Activated CD4-positive, alpha-beta T cell treated with anti-CD3 and anti-CD28 coated beads, Interleukin-2, amount 50 U/mL, for 1 hour (primary cell): ENCODE results near the gene PARD3B.

Experiments
- DNase-seq: peaks from one replicate; pipeline ENCODE4 v3.0.0-alpha.2; 2020

Gene PARD3B

GRCh38 chr2:205545971-205546816 lies 1000.9 kb downstream of the PARD3B start:
- no peak for DNase-seq

- no peak for DNase-seq
Measured at GRCh38 chr2:205555566-205556230, 1010.4 kb downstream of the PARD3B start.

GRCh38 chr2:205556357-205556756 lies 1011.1 kb downstream of the PARD3B start:
- no peak for DNase-seq

DNA sequence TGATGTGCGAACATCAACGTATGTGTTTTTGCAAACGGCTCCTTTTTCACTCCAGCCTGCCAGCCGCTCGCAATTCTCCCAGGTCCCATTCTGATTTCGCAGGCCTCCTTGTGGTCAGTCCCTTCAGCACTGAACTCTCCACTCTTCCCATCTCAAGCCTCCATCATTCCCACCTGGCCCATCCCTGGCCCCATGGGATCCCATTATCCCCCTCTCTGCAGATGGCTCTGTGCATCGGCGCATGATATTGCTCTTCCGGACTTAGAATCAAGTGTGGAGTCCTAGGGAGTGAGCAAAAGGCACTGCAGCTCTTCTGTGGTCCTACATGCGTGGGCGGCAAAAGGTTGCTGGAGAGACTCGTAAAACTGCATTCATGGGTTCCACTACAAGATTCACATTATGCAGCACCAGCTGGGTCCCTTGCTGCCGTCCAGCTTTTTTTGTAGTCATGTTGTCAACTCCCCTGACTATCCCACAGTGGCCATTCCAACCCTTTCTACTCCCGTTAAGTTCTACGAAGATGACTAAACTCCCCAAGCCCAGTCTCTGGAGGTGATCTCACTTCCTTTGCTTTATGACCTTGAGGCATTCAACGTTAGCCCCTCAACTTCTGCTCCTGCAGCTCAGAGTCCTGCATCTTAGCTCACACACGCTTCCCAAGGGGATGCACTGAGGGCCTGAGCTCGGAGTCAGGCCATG lies 1011.7 kb downstream of the PARD3B start:
- no peak for DNase-seq

DNA sequence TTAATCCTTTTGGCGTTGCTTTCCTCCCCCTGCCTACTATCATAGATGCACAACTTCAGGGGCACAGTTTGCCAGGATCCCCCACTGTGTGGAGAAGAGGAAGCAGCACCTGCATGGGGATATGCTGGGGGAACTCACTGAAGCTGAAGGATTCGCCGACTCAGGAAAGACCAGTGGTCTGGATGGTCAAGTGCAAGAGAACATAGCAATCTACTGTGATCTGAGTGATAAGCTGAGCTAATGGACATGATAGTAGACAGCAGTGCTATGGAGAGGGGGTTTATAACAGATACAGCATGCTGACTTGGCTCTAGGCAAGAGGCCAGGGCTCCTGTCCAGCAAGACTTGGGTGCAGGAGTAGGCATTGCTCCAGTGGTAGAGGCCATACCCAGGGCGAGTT lies 1012.6 kb downstream of the PARD3B start:
- no peak for DNase-seq

DNA sequence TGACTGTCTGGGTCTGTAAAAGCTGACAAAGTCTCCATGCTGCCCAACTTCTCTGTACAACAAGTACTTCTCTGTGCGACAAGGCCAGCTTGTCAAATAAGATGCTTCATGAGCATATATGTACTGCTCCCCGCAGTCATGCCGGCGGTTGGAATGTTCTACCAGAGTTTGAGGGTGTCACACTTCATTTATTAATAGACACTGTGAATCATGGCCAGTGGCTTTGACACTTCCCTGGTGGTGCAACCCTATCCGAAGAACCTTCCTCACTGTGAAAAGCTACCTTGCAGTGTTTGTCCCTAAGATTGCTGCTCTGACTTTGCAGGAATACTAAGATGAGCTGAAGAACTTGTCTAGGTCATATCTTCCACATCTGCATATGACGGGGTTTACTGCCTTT lies 1016.2 kb downstream of the PARD3B start:
- DNase-seq = no peak

- no peak for DNase-seq
Measured at GRCh38 chr2:205563646-205564045, 1018.4 kb downstream of the PARD3B start.

- DNase-seq = no peak
Measured at GRCh38 chr2:205564346-205565141, 1019.3 kb downstream of the PARD3B start.

GRCh38 chr2:205565142-205565522 lies 1019.9 kb downstream of the PARD3B start:
- no peak for DNase-seq

DNA sequence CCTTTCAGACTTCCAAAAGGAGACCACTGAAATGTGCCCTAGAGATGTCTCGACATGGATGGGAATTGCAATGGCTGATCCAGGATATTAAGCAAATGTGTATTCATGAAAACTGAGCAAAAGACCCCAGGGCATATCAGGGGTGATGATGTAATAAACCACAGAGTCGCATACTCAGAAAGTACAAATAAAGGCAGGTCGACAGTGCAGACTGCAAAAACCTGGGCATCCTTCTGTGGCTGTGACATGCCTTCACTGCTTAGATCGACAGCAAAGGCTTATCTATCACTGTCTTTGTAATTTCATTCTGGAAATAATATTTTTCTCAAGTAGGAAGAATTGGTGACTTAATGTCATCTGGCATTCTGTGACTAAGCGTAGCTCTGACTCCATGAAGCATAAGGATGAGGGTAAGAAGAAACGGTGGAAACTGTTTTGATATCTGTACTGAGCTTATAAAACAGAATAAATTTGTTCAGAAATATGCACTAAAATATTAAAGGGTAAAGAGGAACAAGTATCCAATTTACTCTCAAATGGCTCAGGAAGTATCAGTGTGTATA lies 1021.4 kb downstream of the PARD3B start:
- DNase-seq = no peak

GRCh38 chr2:205568620-205569019 lies 1023.3 kb downstream of the PARD3B start:
- no peak for DNase-seq

- DNase-seq = no peak
Measured at GRCh38 chr2:205570648-205571047, 1025.4 kb downstream of the PARD3B start.

- no peak for DNase-seq
Measured at GRCh38 chr2:205571360-205571959, 1026.2 kb downstream of the PARD3B start.

- DNase-seq = no peak
Measured at GRCh38 chr2:205574001-205574400, 1028.7 kb downstream of the PARD3B start.

DNA sequence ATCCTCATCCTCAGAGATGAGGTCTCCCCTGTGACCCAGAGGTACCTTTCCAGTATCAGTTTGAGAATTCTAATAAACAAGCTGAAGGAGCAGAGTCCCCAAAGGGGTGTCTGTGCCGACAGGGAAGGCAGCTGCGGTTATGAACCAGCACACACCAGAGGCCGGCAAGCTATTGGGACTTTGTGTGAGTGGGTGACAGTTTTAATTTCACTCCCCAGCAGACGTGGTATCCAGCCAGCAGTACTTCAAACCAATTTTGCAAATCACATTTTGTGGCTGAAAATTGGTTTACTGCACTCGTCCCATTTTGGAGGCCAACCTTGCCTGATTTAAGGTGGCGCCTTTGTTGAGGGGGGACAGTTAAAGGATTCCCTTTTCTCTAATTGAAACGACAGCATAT lies 1034.1 kb downstream of the PARD3B start:
- no peak for DNase-seq

DNA sequence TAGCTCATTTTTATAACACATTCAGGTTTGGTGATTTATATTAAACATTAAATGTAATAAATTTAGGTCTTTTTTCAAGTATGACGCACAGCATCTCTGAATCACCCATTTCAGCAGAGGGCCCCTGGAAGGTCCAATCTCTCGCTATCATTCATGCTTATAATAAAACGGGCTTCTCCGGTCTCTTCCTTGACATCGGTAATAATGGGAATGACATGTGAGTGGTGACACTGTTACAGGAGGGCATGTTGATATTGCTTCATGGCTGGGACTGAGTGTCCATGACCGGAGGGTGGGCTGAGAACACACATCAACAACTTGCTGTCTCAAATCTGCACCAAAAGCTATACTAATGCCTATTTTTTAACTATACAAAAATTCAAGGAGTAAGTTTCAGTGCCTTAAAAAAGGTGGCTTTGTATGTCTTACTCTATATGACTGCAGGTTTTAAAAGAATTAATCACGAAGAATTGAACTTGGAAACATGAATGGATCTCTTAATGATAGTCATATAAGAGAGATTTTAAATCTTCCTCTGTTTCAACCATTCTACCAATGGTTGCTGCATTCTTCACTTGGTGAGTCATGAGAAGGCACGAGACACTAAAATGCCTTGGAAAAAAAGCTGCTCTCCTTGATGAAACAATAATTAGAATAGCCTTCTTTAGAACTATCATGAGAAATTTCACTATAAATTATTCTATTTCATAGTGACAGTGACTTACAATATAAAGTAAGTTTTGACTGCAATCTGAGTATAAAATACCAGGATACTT lies 1035.1 kb downstream of the PARD3B start:
- no peak for DNase-seq

DNA sequence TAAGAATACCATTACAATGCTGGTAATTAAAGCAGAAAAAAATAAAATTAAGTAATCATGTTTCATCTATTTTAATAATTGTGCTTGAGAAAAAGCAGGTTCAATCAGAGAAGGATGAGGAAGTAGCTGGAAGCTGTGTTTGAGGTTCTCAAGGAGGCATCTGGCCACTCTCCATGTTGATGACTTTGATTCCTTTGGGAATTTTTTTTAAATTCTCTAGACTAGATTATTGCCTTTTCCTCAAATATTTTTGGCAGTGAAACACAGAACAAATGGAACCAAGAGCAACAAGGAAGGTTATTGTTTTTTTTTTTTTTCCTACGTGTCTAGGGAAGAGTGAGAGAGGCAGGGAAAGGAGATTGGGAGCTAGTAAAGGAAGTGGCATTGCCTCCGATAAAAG lies 1037.1 kb downstream of the PARD3B start:
- no peak for DNase-seq

- DNase-seq = no peak
Measured at GRCh38 chr2:205585449-205586383, 1040.4 kb downstream of the PARD3B start.

GRCh38 chr2:205586626-205587025 lies 1041.4 kb downstream of the PARD3B start:
- DNase-seq = no peak

- DNase-seq = no peak
Measured at GRCh38 chr2:205589479-205589878, 1044.2 kb downstream of the PARD3B start.
